ENCODE data around the gene RAB3A.
"Not testable (repeated sequence)": the region's sequence is repeated elsewhere in the genome, so short reads cannot be mapped to it uniquely, and the experiment has no call there.

Gene RAB3A

GRCh38 chr19:18167011-18167410 is 36.8 kb downstream of the RAB3A start:
- no peak for DNase-seq

GRCh38 chr19:18165794-18166544 is 37.9 kb downstream of the RAB3A start:
- no peak for DNase-seq

GRCh38 chr19:18164072-18164471 is 39.8 kb downstream of the RAB3A start:
- DNase-seq = no peak

GRCh38 chr19:18161636-18162002 is 42.2 kb downstream of the RAB3A start:
- DNase-seq = no peak

- peak; percentile 63 for DNase-seq
These were observed 42.7 kb downstream of the RAB3A start for GRCh38 chr19:18160971-18161635.

- DNase-seq = no peak
These were observed 43.3 kb downstream of the RAB3A start for GRCh38 chr19:18160493-18160970.

- no peak for DNase-seq
These were observed 44.0 kb downstream of the RAB3A start for GRCh38 chr19:18159810-18160209.

- DNase-seq = not testable (repeated sequence)
These were observed 44.7 kb downstream of the RAB3A start for GRCh38 chr19:18159059-18159616.

GRCh38 chr19:18158467-18158866 is 45.4 kb downstream of the RAB3A start:
- DNase-seq = no peak

- DNase-seq = no peak
These were observed 46.3 kb downstream of the RAB3A start for GRCh38 chr19:18157465-18158063.

- no peak for DNase-seq
These were observed 46.9 kb downstream of the RAB3A start for GRCh38 chr19:18156841-18157464.

GRCh38 chr19:18156268-18156667 is 47.6 kb downstream of the RAB3A start:
- no peak for DNase-seq

- DNase-seq = no peak
These were observed 48.5 kb downstream of the RAB3A start for GRCh38 chr19:18155095-18156087.

- DNase-seq = no peak
These were observed 50.2 kb downstream of the RAB3A start for GRCh38 chr19:18153556-18154134.

GRCh38 chr19:18152817-18153555 is 50.9 kb downstream of the RAB3A start, which contains the start of gene PIK3R2:
TSS of gene PIK3R2 (plus strand) at chr19:18153163. CDS start at chr19:18155880, 2,717 bp downstream.
- peak; percentile 100 for DNase-seq

- DNase-seq = peak; percentile 100
These were observed 51.4 kb downstream of the RAB3A start for GRCh38 chr19:18152442-18152816.

GRCh38 chr19:18150776-18151624 is 52.8 kb downstream of the RAB3A start:
- DNase-seq = no peak

- DNase-seq = no peak
These were observed 54.3 kb downstream of the RAB3A start for GRCh38 chr19:18149596-18149975.

- DNase-seq = no peak
These were observed 56.4 kb downstream of the RAB3A start for GRCh38 chr19:18147396-18147795.
